BJ (cell line): ENCODE data around the gene ACO1. TPM values are rescaled to one million over a fixed set of nuclear protein-coding genes. Genes with fewer than 3 reads are reported as not detected.

Source experiments
- CTCF ChIA-PET: fragments of 350-600 bp; formaldehyde crosslinking; extraction: SDS; loops from one replicate; lab custom pipeline; 2021; ENCODE audit warnings: antibody characterized with exemption, inconsistent platforms; lab: Yijun Ruan, JAX
- POLR2A ChIA-PET: fragments of 300-600 bp; sonication (Branson Sonifier 250); formaldehyde crosslinking; extraction: SDS; loops from one replicate; lab custom pipeline; 2021; ENCODE audit warnings: antibody characterized with exemption; lab: Charles Lee
- DNase-seq: peaks from one replicate; pipeline ENCODE4 v3.0.0-alpha.2; 2011; ENCODE audit warnings: low read depth
- H3K27me3 ChIP-seq: 2 replicates; pipeline ENCODE4 v1.6.0; 2011; ENCODE audit warnings: low read length; ENCODE audit not compliant: control insufficient read depth, insufficient read depth
- H3K36me3 ChIP-seq: 2 replicates; pipeline ENCODE4 v1.5.1; 2011; ENCODE audit warnings: low read length; ENCODE audit not compliant: control insufficient read depth, insufficient read depth
- H3K4me3 ChIP-seq: 2 replicates; pipeline ENCODE4 v1.5.1; 2011; ENCODE audit warnings: low read depth, mild to moderate bottlenecking, control low read depth, low read length
- CTCF ChIP-seq: IDR thresholded peaks from 2 replicates; pipeline ENCODE4 v1.5.1; 2011; ENCODE audit warnings: low read depth, mild to moderate bottlenecking, control low read depth, inconsistent platforms, low read length, moderate library complexity; ENCODE audit not compliant: insufficient read depth
- polyA plus RNA-seq: library from polyadenylated mRNA; depleted of rRNA; stranded (reverse); fragments of >200 nt; gene quantifications from 2 replicates; pipeline ENCODE4 v1.2.3, GENCODE V29; 2011

ACO1 gene
- polyA plus RNA-seq, 1 experiment: 93.8 TPM

DNA sequence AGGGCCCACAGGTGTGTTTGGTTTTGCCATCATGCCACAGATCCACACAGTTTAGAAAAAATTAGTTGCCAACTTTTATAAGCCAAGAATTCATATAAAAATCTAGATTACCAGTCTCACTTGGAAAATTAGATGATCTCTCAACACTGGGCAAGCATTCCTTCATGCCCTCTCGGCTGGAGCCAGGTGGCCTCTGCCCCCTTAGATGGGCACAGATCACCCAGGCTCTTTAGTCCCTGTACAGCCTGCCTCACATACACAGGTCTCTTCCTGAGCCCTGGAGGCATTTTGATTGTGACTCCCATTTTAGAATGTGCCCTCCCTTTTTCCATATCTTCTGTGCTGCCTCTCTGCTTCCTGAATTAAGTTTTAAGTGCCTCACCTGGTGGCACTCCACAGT, 20.0 kb downstream of the ACO1 start:
- ChIA-PET POLR2A (no interaction called here), CTCF (interaction anchor here (0.9 kb wide), 1 partner anchor 26 kb away, joined by 3 read pairs; no protein-coding TSS in a partner anchor)
- DNase-seq: no peak
- Histone ChIP-seq H3K4me3 (no peak overlapping the region), H3K36me3 (peaks cover 10% of the 10 kb centered on the region), H3K27me3 (no peaks in the 10 kb centered on the region)
- TF ChIP-seq CTCF: no peak

GRCh38 chr9:32404856-32405255, 20.4 kb downstream of the ACO1 start:
- H3K27me3 ChIP-seq: no peaks in the 10 kb centered on the region
- ChIA-PET POLR2A (no interaction called here), CTCF (no interaction called here)
- TF ChIP-seq CTCF: no peak
- peaks cover 10% of the 10 kb centered on the region for H3K36me3 ChIP-seq
- no peak for DNase-seq
- no peak overlapping the region for H3K4me3 ChIP-seq

DNA sequence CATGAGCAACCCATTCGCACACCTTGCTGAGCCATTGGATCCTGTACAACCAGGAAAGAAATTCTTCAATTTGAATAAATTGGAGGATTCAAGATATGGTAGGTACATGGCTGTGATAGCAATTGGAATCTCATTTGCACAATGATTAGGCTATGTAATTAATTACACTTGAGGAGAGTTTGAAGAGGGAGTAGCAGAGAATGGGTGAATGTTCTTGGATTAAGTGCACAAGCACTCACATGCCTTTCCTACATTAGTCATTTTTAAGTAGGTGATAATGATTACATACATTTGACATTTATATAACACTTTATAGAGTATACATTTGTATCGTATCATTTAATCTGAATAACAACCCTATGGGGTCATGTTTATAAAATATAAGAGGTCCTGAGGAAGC, 21.1 kb downstream of the ACO1 start:
- H3K36me3 ChIP-seq: peaks cover 10% of the 10 kb centered on the region
- TF ChIP-seq CTCF: no peak
- ChIA-PET POLR2A (no interaction called here), CTCF (no interaction called here)
- no peak for DNase-seq
- no peak overlapping the region for H3K4me3 ChIP-seq
- H3K27me3 ChIP-seq: no peaks in the 10 kb centered on the region

- H3K36me3 ChIP-seq: peaks cover 12% of the 10 kb centered on the region
- TF ChIP-seq CTCF: no peak
- CTCF ChIA-PET: no interaction called here
- no peak overlapping the region for H3K4me3 ChIP-seq
- H3K27me3 ChIP-seq: no peaks in the 10 kb centered on the region
- no peak for DNase-seq
- POLR2A ChIA-PET: no interaction called here
These were observed 21.6 kb downstream of the ACO1 start for GRCh38 chr9:32406046-32406445.

GRCh38 chr9:32411753-32412152, 27.3 kb downstream of the ACO1 start:
- CTCF ChIA-PET: interaction anchor here (0.8 to 2.3 kb wide), 3 partner anchors 10 to 20 kb away, joined by 3 to 9 read pairs (median 4); no protein-coding TSS in a partner anchor
- no peak for TF ChIP-seq CTCF

More at GRCh38 chr9:32411753-32412152, 27.3 kb downstream of the ACO1 start:
- Histone ChIP-seq H3K4me3 (no peak overlapping the region), H3K36me3 (peaks cover 12% of the 10 kb centered on the region), H3K27me3 (no peaks in the 10 kb centered on the region)
- no peak for DNase-seq
- POLR2A ChIA-PET: interaction anchor here (0.5 kb wide), 1 partner anchor 1409 kb away, joined by 3 read pairs; no protein-coding TSS in a partner anchor
